Measurements from ENCODE around the gene PELO.

PELO gene

DNA sequence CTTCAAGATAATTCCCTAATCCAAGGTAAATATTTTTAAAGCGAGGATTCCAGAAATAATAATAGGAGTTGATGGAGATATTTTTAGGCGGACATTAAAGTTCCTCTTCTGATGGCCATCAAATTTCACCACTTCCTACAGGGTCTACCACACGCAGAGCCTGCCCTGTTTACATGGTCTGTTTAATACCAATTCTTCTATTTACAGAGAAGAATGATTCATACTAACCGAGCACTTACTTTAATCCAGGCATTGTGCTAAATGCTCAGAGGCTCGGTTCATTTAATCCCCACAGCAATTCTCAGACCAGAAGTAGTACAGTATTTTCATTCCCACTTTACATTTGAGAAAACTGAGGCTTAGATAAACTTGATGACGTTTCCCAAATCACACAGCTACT, 3.0 kb upstream of the PELO start:
- H3K27ac ChIP-seq, result no peak overlapping the region
- TF ChIP-seq, protein P1, sequence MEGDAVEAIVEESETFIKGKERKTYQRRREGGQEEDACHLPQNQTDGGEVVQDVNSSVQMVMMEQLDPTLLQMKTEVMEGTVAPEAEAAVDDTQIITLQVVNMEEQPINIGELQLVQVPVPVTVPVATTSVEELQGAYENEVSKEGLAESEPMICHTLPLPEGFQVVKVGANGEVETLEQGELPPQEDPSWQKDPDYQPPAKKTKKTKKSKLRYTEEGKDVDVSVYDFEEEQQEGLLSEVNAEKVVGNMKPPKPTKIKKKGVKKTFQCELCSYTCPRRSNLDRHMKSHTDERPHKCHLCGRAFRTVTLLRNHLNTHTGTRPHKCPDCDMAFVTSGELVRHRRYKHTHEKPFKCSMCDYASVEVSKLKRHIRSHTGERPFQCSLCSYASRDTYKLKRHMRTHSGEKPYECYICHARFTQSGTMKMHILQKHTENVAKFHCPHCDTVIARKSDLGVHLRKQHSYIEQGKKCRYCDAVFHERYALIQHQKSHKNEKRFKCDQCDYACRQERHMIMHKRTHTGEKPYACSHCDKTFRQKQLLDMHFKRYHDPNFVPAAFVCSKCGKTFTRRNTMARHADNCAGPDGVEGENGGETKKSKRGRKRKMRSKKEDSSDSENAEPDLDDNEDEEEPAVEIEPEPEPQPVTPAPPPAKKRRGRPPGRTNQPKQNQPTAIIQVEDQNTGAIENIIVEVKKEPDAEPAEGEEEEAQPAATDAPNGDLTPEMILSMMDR (conservative IDR thresholded peaks at IDR 0.05), result no peak

DNA sequence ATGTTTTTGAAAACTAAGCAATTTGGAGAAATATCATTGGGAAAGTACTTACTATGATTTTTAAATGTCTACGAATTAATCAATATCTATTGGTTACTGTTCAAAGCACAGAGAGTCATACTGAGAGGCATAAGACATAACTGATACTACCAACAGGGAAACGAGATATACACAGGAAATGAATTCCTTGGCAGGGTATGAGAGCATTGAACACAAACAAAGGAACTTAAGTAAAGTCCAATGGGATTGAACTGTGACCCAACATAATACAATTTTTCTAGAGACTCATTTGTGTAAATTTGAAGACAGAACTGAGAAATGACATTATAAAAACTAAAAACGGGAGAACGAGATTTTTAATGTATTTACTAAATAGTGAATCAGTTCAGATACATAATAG, 1.3 kb upstream of the PELO start:
- H3K27ac ChIP-seq, result no peak overlapping the region
- TF ChIP-seq, protein P1 (conservative IDR thresholded peaks at IDR 0.05), result no peak

- H3K27ac ChIP-seq, result peak overlapping the region; percentile 76
- TF ChIP-seq, protein P1 (conservative IDR thresholded peaks at IDR 0.05), result peak; percentile 59
Observed at GRCh38 chr5:52786949-52787599, 642 bp upstream of the PELO start.

DNA sequence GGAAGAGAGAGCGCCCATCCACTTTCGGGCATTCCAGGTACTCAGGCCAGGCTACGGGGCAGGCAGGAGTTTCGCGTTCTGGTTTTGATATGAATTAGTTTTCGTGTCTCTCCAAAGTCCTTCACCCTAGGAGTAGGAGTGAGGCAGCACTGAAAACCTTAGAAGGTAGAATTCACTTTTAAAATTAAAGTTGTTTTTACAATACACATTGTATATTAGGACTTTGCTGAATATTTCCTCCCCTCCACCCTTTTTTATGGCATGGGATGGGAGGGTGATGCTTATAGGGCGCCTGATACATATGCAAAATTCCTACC, 747 bp downstream of the PELO start:
- H3K27ac ChIP-seq, result peak overlapping the region; percentile 76
- TF ChIP-seq, protein P1 (conservative IDR thresholded peaks at IDR 0.05), result no peak

- peak overlapping the region; percentile 76; the same call in 1 of the 2 replicates for H3K27ac ChIP-seq
- TF ChIP-seq, protein P1 (conservative IDR thresholded peaks at IDR 0.05), result no peak
Observed at GRCh38 chr5:52789378-52789777, 1.7 kb downstream of the PELO start.

- TF ChIP-seq, protein P1 (conservative IDR thresholded peaks at IDR 0.05), result no peak
- H3K27ac ChIP-seq, result no peak overlapping the region
Observed at GRCh38 chr5:52789851-52790250, 2.1 kb downstream of the PELO start.

GRCh38 chr5:52791366-52791765, 3.6 kb downstream of the PELO start:
- TF ChIP-seq, protein P1 (conservative IDR thresholded peaks at IDR 0.05), result no peak
- no peak overlapping the region for H3K27ac ChIP-seq
